HepG2 (cell line): ENCODE data around the gene RBM34.

Experiments
- EZH2 ChIP-seq: conservative IDR thresholded peaks from 2 replicates; pipeline ENCODE4 v1.6.1; 2012; ENCODE audit warnings: mild to moderate bottlenecking, low read depth, low read length, moderate library complexity
- JUND ChIP-seq: sonication (generic); formaldehyde crosslinking; IDR thresholded peaks from 2 replicates; pipeline ENCODE4 v1.8.0; 2022; ENCODE audit warnings: mild to moderate bottlenecking, missing genetic modification reagents
- POLR2A ChIP-seq, 2 experiments: IDR thresholded peaks; 2 replicates each; pipeline ENCODE4 v1.6.1; 2011; ENCODE audit warnings: low read depth in 2 of 2, low read length in 2 of 2, mild to moderate bottlenecking in 1 of 2, moderate library complexity in 1 of 2; ENCODE audit not compliant: insufficient read depth in 1 of 2
- YEATS4 ChIP-seq: sonication (generic); formaldehyde crosslinking; IDR thresholded peaks from 2 replicates; pipeline ENCODE4 v1.4.0; 2020; ENCODE audit warnings: missing genetic modification reagents, borderline replicate concordance
- TF ChIP-seq, protein P1 (sequence below): sonication (generic); formaldehyde crosslinking; IDR thresholded peaks from 2 replicates; pipeline ENCODE4 v1.8.1; 2023; ENCODE audit warnings: missing genetic modification reagents, inconsistent platforms, borderline replicate concordance

DNA sequence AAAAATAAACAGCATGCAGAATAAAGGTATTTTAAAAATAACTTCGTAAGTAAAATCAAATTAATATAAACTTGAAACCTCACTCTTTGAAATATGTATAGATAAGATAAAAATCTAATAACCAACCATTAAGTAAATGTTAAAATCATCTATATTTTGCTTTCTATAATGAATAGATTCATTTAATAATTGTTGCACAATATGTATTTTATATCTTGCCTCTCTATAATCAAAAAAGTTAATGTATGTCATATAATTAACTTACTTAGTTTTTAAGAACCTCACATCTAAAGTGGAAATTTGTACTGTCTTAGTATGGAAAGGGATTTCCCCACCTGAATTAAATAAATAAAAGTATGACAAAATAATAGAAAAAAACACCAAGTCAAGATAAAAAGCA, 42.4 kb upstream of the RBM34 start:
- TF ChIP-seq, protein P1, sequence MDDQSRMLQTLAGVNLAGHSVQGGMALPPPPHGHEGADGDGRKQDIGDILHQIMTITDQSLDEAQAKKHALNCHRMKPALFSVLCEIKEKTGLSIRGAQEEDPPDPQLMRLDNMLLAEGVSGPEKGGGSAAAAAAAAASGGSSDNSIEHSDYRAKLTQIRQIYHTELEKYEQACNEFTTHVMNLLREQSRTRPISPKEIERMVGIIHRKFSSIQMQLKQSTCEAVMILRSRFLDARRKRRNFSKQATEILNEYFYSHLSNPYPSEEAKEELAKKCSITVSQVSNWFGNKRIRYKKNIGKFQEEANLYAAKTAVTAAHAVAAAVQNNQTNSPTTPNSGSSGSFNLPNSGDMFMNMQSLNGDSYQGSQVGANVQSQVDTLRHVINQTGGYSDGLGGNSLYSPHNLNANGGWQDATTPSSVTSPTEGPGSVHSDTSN (CRISPR knock-in tag), result no peak
- no peak for TF ChIP-seq JUND
- TF ChIP-seq YEATS4, result no peak
- no peak for TF ChIP-seq EZH2
- TF ChIP-seq POLR2A (IDR thresholded peaks at IDR 0.05; ENCODE audit: insufficient read depth in 1 of 2, low read depth in 2 of 2, low read length in 2 of 2), result no peak
